ENCODE data around the gene PHLPP1. TPM values are rescaled to one million over a fixed set of nuclear protein-coding genes. Genes with fewer than 3 reads are reported as not detected.
A peak's percentile ranks its signal among the peaks of the same experiment; 100 is the strongest.

Gene PHLPP1
- polyA plus RNA-seq, 10 donors = 3.9 to 13.1 (median 7.9) TPM

DNA sequence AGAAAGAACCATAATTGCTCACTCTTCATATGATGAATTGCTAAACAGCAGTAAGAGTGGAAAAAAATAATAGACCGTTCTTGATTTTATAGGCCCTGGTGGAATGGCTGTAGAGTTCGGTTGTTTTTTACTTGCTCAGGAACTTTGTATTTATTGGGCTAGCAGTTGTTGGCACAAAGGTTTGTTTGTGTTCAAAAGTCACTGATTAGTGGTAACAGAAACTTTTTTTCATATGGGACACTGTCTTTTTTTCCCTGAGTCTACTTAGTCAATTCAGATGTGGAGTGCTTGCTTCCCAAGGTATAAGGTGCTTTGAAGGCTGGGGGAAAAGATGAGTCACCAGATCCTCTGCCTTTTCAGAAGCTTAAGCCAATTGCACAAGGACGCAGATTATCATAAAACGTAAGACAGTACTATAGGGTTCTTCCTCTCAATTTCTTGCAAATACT lies 25.8 kb downstream of the PHLPP1 start:
- no peak for DNase-seq

DNA sequence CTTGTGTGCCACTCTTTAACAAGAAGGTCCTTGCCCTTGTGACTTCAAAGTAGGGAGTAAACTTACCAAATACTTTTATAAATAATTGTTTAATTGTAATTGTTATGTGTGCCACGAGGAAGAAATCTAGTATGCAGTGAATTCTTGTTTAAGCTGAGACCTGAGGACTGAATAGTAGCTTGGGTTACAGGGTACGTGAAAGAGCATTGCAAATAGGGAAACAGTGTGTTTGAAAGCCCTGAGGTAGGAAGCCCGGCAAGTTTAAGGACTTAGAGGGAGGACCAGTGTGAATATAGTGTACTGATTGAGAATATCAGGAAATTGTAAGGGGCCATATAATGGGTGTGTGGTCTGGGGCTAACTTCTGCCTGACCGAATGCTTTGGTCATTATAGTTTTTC lies 26.2 kb downstream of the PHLPP1 start:
- no peak for DNase-seq

DNA sequence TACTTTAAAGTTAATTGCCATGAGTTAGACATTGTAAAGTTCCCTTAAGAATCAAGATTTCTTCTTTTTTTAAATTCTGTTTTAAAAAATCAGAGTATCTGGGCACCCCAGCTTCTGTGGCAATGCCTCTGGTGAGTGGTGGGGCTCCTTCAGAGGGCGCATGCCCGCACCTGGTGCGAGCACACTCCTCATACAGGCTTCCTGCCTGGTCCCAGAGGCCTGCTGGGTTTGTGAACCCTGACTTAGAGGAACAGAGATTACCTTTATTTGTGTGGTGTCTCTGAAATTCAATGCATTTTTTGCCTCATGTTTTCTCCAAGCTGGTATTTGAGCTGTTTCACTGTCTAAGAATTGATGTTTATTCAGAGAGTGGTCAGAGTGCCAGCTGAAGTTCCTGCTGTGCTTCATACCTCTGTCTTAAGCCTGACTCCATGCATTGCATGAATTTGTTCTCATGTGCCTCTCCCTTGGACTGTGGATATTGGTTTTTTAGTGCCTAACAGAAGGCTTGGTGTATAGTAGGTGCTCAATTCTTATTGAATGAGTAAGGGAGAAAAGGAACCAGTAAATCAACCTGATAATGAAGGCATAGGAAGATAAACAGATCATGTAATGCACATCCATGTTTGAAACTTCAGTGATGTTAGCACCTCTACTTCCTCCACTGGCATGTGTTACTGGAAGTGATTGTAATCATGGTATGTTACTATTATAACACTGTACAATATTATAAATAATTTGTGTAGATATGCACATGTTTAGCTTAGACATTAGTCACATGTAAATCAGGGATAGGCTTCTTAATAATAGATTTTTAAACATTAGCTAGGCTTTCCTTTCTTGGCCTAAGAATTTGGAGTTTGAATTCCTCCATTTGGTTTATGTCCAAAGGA lies 29.0 kb downstream of the PHLPP1 start:
- no peak for DNase-seq

DNA sequence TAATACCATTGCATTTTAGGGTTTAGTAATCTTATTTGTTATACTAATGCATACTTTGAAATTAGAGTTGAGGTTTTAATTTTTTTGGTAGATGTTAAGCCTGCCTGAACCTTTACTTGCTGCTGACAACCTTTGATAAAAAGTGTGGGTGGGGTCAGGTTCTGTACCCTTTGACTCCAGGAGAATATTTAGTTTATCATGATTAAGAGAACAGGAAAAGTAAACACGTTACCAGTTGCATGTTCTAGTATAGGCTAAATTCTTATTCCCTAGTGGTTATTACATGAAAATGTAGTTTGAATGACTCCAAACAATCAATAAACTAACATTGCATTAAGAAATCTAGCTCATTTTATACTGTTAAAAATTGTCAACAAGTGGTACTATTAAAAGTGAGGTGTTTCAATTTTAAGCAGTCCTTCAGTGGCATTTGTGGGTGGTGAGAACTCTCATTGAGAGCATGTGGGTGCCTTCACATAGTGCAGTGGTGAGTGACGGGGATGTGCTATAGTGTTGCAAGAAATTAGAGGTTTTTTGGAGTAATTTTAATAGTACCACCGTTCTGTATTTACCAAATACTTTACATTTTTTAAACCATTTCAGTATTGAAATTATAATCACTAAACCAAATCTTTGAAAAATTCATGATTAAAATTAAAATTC lies 29.9 kb downstream of the PHLPP1 start:
- DNase-seq = no peak

DNA sequence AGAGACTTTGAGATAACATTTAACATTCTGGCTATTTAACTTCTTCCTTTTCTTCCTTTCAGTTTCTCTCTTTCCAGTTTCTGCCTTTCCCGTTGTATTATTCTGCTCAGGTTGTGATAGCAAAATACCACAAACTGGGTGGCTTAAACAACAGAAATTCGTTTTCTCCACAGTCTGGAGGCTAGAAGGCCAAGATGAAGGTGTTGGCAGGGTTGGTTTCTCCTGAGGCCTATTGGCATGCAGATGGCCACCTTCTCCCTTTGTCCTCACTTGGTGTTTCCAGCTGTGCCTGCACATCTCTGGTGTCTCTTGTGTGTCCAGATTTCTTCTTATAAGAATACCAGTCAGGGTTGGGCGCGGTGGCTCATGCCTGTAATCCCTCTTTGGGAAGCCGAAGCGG lies 34.0 kb downstream of the PHLPP1 start:
- DNase-seq = no peak

DNA sequence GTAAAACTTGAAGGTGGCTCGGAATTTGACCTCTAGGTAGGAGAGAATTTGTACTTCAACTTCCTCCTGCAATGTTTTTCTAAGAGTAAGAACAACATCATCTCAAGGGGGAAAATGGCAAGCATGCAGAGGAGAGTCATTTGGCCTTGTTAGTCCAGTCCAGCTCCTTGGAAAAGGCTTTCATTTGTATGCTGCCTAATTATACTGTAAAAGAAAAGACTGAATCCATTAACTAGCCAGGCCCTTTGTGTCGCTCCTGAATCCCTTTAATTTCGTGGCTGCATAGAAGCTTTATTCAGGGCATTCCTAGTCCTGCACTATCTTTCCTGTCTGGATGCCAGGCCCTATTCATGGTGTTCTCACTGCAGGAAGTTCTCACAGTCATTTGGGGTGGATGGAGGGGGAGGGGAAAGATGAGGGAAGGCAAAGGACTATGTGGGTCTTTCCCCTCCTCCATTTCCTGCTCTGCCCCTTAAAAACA lies 36.0 kb downstream of the PHLPP1 start:
- no peak for DNase-seq

DNA sequence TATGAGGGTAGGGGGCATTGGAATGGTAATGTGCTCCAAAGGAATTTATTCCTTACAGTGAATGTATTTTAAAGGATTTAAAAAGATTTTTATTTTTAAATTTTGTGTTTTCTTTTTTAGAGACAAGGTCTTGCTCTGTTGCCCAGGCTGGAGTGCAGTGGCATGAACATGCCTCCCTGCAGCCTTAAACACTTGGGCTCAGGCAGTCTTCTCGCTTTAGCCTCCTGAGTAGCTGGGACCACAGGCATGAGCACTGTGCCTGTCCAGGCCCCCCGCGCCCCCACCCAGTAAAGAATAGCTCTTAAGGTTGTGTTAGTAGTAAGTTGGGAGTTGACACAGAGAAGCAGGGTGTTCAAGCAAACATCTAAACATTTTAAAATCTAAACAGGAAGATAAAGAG lies 36.6 kb downstream of the PHLPP1 start:
- DNase-seq = no peak

DNA sequence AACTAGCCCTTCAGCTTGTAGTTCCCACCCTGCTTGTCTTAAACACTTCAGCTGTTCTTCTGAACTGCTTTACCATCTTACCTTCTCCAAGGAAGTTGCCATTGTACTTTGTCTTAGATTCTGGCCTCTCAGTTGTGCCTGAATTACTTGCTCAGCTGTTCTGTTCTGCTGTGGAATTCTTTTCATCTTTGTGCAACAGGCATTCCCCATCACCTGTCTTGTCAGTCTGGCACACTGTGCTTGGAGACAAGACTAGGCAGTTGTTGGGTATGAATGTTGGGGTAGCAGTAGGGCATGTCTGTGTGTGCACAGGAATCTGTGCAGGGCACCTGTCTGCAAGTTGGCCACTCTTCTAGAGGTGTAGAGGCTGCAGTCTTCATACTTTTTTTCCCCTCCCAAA lies 38.7 kb downstream of the PHLPP1 start:
- peak in 1 of 3 donors; percentile 17 for DNase-seq

DNA sequence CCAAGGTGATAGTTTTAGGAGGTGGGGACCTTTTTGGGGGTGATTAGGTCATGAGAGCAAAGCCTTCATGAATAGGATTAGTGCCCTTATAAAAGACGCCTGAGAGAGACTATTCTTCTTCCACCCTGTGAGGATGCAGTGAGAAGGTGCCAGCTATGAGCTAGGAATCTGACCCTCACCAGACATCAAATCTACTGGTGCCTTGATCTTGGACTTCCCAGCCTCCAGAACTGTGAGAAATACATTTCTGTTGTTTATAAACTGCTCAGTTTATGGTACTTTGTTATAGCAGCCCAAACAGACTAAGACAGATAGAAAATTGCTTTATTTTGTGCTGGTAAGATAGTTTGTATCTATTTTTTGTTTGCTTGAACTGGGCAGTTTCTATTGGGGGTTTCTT lies 40.1 kb downstream of the PHLPP1 start:
- DNase-seq = no peak

DNA sequence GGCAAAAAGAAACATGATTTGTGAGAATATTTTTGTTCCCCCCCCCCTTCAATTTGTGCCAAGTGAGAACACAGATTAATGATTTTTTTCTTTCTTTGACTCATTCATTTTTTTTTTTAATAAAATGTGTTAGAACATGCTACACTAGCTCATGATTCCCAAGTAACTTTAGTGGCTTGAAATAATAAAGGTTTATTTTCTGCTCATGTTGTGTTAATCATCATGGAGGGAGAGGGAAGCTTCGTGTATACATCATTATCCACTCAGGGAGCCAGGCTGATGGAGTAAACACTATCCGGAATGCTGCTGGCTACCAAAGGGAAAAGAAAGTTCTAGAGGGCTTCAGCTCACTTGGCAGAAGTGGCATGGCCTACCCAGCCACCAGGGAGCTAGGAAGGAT lies 40.6 kb downstream of the PHLPP1 start:
- no peak for DNase-seq

DNA sequence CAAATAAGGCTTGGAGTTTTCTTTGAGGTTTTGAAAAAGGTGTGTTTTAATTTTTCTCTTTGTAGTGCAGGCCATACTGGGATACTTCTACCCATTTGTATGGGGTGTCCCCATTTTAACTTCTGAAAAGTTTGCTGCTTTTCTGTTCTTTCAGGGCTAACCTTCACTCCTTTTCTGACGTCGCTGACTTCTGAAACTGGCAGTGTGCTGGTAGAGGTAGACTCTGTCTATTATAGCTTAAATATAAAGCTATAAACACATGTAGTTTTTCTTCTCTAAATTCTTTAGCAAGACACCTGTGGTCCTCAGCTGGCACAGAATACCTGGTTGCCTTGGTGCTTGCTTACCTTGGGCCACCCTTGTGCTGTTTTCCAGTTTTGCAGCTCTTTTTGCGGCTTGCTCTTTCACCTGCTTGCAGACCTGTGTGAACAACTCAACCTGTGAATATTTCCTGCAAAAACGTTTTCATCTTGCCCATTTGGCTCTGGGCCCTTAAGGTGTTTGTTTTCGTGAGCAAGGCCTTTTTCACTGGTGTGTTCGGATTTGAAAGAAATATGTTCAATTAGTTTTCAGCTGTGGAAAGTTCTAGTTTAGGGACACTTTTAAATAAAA lies 42.2 kb downstream of the PHLPP1 start:
- no peak for DNase-seq

DNA sequence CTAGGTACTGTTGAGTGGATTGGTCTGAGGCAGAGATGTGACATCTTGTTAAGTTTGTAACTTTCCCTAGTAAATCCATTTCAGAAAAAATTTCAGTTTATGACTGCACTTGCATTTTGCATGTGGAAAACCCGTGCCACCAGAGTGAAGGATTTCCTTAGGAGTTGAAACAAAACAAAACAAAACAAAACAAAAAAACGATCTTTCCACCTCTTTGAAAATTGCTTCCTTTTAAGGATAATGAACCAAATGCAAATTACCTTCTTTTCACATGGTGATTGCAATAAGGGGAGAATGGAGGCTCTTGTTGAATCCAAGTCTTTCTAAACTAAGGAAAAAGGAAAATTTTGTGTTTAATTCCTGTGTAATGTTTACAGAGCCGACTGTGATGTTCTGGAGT lies 43.2 kb downstream of the PHLPP1 start:
- DNase-seq = no peak

DNA sequence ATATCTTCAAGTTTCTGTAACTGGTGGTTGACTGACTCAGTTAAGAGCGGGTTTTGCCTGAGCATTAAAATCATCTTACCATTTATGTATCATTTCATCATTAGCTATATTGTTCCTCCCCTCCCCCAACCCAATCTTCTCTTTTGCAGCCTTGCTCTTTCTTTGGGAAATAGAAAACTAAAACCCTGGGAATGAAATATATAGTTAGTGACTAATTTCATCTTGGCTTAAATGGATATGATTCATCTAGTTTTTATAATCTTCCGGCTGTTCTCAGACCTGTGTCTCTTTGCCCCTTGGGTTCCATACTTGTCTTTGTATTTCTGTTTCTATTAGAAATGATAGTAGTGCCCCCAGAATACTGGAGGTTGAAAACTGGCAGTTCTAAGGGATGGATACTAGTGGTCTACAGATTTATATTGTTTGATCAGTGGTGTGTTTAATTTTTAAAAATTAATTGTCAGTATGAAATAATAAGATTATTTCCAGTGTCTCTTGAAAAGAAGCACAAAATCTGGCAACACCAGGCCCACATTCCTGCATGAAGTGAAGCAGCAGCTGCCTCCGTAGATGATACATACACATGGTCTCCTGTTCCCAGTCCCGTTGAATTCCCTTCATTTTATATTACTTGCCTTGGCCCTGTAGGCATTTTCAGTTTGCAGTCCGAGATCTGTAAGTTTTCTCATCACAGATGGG lies 44.5 kb downstream of the PHLPP1 start:
- peak in 2 of 3 donors; percentile 36 to 68 for DNase-seq

DNA sequence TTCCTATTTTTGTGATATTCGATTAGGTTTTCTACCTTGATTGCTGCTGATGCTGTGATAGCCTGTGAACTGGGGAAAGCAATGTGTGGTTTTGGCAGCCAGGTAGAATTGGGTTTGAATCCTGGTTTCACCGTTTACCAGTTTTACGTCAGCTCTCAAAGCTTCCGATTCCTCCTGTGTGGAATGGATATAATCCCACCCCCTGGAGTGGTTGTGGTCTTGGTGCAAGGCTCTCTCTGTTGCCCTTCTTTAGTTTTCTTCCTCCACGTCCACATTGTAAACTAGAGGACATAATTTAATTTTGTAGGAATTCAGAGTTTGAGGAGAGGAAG lies 45.0 kb downstream of the PHLPP1 start:
- peak in 1 of 3 donors; percentile 27 for DNase-seq

DNA sequence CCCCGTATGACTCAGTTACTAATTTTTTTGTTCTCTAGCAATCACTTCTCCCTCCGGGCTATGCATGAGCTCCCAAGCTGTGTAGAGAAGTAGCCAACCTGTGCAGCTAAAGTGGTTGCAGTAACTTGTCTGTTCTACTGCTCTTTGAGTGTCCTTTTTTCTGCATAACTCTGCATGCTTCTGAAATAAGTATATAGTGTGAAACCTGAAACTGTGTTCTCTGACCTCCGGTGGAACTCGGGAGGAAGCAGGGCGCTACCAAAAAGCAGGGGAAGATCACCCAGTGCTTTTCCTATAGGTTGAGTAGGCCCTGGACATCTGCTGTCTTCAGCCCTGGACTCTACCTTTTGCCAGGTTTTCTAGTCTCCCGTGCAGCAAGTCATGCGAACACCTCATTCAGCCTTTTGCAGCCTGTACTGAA lies 47.8 kb downstream of the PHLPP1 start:
- DNase-seq = peak in 1 of 3 donors; percentile 64

DNA sequence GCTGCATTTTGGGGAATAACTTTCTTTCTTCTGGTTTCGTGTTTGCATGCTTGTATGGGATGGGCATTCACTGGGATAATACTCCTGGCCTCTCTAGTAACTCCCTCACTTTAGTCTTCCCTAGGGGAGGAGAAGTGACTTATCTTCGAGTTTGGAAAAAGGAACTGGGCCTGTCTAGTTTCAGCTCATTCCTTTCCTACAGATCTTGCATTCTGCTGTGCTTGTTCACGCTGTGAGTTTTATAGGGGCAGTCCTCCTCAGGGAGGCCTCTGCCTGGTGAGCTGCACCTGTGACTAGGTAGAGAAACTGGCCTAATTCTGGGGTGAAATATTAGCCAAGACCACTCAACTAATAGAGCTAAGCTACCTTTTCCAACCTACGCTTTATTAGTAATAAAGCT lies 50.9 kb downstream of the PHLPP1 start:
- no peak for DNase-seq

DNA sequence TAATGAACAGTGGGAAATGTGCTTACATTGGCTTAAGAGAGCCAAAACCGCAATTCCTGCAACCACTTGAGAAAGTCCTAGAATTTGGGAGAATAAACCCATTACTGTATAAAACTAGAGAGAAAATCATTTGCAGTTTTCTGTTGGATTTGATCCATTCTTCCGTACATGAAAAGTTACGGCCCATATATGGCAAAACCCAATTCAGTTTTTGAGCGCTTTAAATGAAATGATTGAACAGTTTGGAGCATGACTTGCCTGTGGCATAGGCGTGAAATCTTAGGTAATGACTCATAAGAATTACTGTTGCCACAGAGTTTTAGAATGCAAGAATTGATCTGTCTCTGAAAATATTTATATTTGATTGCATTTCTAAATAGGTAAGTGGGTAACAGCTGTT lies 52.0 kb downstream of the PHLPP1 start:
- DNase-seq = peak in 1 of 3 donors; percentile 38

DNA sequence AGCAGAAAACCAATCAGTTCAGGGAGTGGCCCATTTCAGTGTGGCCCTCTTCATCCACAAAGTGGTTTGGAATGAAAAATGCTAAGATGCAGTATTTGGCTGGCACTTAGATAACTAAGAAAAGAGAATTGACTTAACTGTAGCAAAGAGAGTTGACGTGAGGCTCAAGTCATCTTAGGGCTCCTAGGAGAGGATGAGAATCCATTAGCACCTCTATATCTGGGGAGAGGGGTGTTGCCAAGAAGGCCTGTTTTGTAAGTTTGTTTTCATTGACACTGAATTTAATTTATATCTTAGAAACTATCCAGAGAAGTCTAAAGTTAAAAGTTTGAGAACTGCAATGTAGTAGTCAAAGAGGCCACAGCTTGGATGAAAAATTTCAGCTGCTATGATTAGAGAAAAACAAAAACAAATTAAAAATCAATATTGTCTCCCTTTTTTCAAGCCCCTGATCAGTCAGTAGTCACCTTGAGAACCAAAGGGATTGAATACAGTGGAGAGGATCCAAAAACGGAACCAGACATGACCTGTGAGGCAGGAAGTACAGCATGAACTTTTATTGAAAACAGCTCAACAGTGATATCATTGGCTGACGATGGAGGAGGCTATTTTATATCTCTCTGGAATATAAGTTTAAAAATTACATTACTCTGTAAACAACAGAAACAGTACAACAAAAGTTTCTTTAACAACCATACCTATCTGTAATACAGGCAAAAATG lies 52.7 kb downstream of the PHLPP1 start:
- DNase-seq = peak in 1 of 3 donors; percentile 32

DNA sequence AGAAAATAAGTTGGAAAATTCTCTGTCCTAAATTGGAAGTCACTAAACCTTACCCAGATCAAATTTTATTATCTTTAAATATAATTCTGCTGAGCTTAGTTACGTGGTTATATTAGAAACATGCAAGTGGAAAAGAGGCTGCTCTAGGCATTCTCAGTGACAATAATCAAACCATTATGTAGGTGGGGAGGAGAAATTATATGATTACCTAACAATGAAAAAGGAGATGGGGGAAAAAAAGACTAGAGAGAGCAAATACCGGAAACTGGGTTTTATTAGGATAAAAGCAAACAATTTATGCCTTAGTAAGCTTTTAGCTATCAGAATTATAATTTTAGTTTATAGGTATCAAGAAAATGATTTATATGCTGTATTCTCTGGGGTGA lies 53.2 kb downstream of the PHLPP1 start:
- no peak for DNase-seq

DNA sequence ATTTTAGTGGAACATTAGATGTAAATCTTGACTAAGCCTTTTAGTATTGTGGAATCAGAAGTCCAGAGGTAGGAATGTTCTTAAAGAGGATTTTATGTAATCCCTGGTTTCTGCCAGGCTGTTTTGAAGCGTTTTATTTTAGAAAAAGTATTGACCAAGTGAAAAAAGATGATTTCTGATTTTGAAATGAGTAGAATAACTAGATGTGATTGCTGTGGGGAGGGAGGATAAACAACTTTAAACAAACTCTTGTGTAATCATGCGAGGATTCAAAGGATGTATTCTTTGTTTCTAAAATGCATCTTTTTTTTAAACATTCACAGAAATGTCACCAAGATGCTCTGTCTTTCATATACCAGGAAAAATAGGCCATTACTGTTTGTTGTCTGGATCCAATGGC lies 53.9 kb downstream of the PHLPP1 start:
- no peak for DNase-seq

DNA sequence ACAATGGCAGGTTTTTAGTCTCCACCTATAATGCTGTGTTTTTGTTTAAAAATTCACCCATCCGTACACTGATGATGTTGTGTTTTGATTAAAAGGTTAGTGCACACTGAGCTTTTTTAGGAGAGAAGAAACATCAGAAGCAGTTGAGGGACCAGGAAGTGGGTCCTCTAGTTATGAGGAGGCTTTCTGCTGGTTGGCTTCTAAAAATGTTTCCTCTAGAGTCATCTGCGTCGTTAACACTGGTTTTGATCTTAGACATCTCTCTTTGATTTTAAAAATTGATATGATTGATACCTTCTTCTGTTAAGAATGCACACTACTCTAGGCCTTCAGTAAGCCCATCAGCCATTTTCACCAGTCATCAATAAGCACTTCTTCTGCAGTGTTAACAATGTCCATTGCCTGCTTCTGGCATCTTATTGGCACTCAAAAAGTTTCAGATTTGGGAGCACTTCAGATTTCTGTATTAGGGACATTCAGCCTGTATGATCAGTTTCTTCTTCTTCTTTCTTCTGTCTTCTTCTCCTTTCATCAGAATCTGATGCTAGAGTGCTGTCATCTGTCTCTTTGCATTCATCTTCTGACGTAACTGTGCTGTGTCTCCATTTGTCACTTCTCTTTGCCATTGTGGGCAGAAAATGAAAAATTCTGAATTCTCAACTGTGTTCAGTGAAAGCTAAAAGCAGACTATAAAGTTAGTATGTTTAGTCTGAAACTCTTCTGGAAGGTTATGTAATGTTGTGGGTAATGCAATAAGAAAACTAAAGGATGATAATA lies 56.3 kb downstream of the PHLPP1 start:
- no peak for DNase-seq
